Erythroblast (primary cell): ENCODE data around the gene NELFCD.
"Not testable (repeated sequence)": the region's sequence is repeated elsewhere in the genome, so short reads cannot be mapped to it uniquely, and the experiment has no call there.

Experiments
- DNase-seq, 2 experiments: peaks; one replicate each; lab custom pipeline; 2025; lab: John Stamatoyannopoulos, UW
- GATA1 ChIP-seq: IDR thresholded peaks from 2 replicates; pipeline ENCODE4 v1.6.1; 2011; ENCODE audit warnings: low read depth, mild to moderate bottlenecking, control low read depth, low read length, moderate library complexity
- POLR2A ChIP-seq: IDR thresholded peaks from 2 replicates; pipeline ENCODE4 v1.6.1; 2011; ENCODE audit warnings: mild to moderate bottlenecking, low read length

NELFCD gene

GRCh38 chr20:58965270-58966064 is 15.6 kb upstream of the NELFCD start:
- no peak for DNase-seq
- no peak for TF ChIP-seq POLR2A
- no peak for TF ChIP-seq GATA1

GRCh38 chr20:58967652-58968429 is 13.2 kb upstream of the NELFCD start:
- no peak for TF ChIP-seq GATA1
- TF ChIP-seq POLR2A: no peak
- no peak for DNase-seq

- DNase-seq: no peak
- TF ChIP-seq GATA1 (no peak), POLR2A (no peak)
Observed at GRCh38 chr20:58969439-58969838, 11.6 kb upstream of the NELFCD start.

DNA sequence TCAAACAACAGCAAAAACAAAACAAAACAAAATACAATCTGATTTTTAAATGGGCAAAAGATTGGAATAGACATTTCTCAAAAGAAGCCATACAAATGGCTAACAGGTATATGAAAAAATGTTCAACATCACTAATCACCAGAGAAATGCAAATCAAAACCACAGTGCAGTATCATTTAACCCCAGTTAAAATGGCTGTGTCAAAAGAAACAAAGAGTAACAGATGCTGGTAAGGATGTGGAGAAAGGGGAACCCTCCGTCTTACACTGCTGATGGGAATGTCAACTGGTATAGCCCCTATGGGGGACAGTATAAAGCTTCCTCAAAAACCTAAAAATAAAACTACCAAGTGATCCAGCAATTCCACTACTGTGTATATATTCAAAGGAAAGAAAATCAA is 10.9 kb upstream of the NELFCD start:
- no peak for DNase-seq
- TF ChIP-seq GATA1 (no peak), POLR2A (no peak)

- TF ChIP-seq POLR2A (no peak), GATA1 (no peak)
- no peak for DNase-seq
Observed at GRCh38 chr20:58971429-58971828, 9.6 kb upstream of the NELFCD start.

GRCh38 chr20:58973179-58973578 is 7.9 kb upstream of the NELFCD start:
- TF ChIP-seq POLR2A (no peak), GATA1 (no peak)
- no peak for DNase-seq

DNA sequence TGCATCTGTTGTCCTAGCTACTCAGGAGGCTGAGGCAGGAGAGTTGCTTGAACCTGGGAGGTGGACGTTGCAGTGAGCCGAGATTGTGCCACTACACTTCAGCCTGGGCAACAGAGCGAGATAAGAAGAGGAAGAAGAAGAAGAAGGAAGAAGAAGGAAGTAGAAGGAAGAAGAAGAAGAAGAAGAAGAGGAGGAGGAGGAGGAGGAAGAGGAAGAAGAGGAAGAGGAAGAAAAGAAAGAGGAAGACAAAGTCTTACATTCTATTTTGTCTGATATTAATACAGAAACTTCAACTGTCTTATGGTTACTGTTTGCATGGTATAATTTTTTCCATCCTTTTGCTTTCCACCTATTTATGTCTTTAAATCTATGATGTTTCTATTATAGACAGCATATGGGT is 7.2 kb upstream of the NELFCD start:
- DNase-seq: no peak
- TF ChIP-seq POLR2A (no peak), GATA1 (no peak)

- DNase-seq: no peak
- TF ChIP-seq GATA1 (no peak), POLR2A (no peak)
Observed at GRCh38 chr20:58975353-58975752, 5.7 kb upstream of the NELFCD start.

GRCh38 chr20:58976061-58976730 is 4.9 kb upstream of the NELFCD start:
- DNase-seq: no peak
- no peak for TF ChIP-seq POLR2A
- TF ChIP-seq GATA1: no peak

GRCh38 chr20:58978351-58979190 is 2.5 kb upstream of the NELFCD start:
- no peak for DNase-seq

GRCh38 chr20:58981628-58982364 is 740 bp downstream of the NELFCD start:
- TF ChIP-seq POLR2A: no peak
- TF ChIP-seq GATA1: no peak
- peak; percentile 56 to 59 for DNase-seq

More at GRCh38 chr20:58978351-58979190, 2.5 kb upstream of the NELFCD start:
- TF ChIP-seq POLR2A (no peak), GATA1 (no peak)

- DNase-seq: peak; percentile 88 to 92
- TF ChIP-seq POLR2A: peak; percentile 50
- TF ChIP-seq GATA1: no peak
Observed at GRCh38 chr20:58982406-58983114, 1.5 kb downstream of the NELFCD start.

- DNase-seq: not testable (repeated sequence)
Observed at GRCh38 chr20:58983115-58983468, 2.0 kb downstream of the NELFCD start.
